ENCODE measurements around the gene SMOC2.
"Not testable (repeated sequence)": the region's sequence is repeated elsewhere in the genome, so short reads cannot be mapped to it uniquely, and the experiment has no call there.

Gene SMOC2

GRCh38 chr6:168573276-168573835 is 132.4 kb downstream of the SMOC2 start:
- not testable (repeated sequence) for DNase-seq (ENCODE audit: low read depth in 2 of 2)

GRCh38 chr6:168574075-168574698 is 133.2 kb downstream of the SMOC2 start:
- DNase-seq (ENCODE audit: low read depth in 2 of 2) = no peak

GRCh38 chr6:168574699-168575195 is 133.8 kb downstream of the SMOC2 start:
- no peak for DNase-seq (ENCODE audit: low read depth in 2 of 2)

- no peak for DNase-seq (ENCODE audit: low read depth in 2 of 2)
These were observed 134.5 kb downstream of the SMOC2 start for GRCh38 chr6:168575346-168576098.

GRCh38 chr6:168576388-168576787 is 135.4 kb downstream of the SMOC2 start:
- no peak for DNase-seq (ENCODE audit: low read depth in 2 of 2)

- no peak for DNase-seq (ENCODE audit: low read depth in 2 of 2)
These were observed 136.5 kb downstream of the SMOC2 start for GRCh38 chr6:168577496-168577895.

- DNase-seq (ENCODE audit: low read depth in 2 of 2) = no peak
These were observed 137.1 kb downstream of the SMOC2 start for GRCh38 chr6:168578036-168578435.

GRCh38 chr6:168581236-168581635 is 140.3 kb downstream of the SMOC2 start:
- no peak for DNase-seq (ENCODE audit: low read depth in 2 of 2)

- DNase-seq (ENCODE audit: low read depth in 2 of 2) = no peak
These were observed 140.7 kb downstream of the SMOC2 start for GRCh38 chr6:168581706-168582105.

GRCh38 chr6:168582571-168582981 is 141.6 kb downstream of the SMOC2 start:
- no peak for DNase-seq (ENCODE audit: low read depth in 2 of 2)

GRCh38 chr6:168583126-168583525 is 142.1 kb downstream of the SMOC2 start:
- no peak for DNase-seq (ENCODE audit: low read depth in 2 of 2)

- no peak for DNase-seq (ENCODE audit: low read depth in 2 of 2)
These were observed 142.8 kb downstream of the SMOC2 start for GRCh38 chr6:168583821-168584220.

- no peak for DNase-seq (ENCODE audit: low read depth in 2 of 2)
These were observed 143.3 kb downstream of the SMOC2 start for GRCh38 chr6:168584249-168584648.

GRCh38 chr6:168584671-168585070 is 143.7 kb downstream of the SMOC2 start:
- no peak for DNase-seq (ENCODE audit: low read depth in 2 of 2)

GRCh38 chr6:168585441-168585840 is 144.5 kb downstream of the SMOC2 start:
- DNase-seq (ENCODE audit: low read depth in 2 of 2) = no peak

- no peak for DNase-seq (ENCODE audit: low read depth in 2 of 2)
These were observed 148.3 kb downstream of the SMOC2 start for GRCh38 chr6:168589275-168589674.

GRCh38 chr6:168590406-168590805 is 149.4 kb downstream of the SMOC2 start:
- DNase-seq (ENCODE audit: low read depth in 2 of 2) = no peak

GRCh38 chr6:168596344-168596743 is 155.4 kb downstream of the SMOC2 start:
- DNase-seq (ENCODE audit: low read depth in 2 of 2) = no peak

- no peak for DNase-seq (ENCODE audit: low read depth in 2 of 2)
These were observed 156.5 kb downstream of the SMOC2 start for GRCh38 chr6:168597471-168597875.

- no peak for DNase-seq (ENCODE audit: low read depth in 2 of 2)
These were observed 157.5 kb downstream of the SMOC2 start for GRCh38 chr6:168598251-168599117.

- DNase-seq (ENCODE audit: low read depth in 2 of 2) = no peak
These were observed 158.1 kb downstream of the SMOC2 start for GRCh38 chr6:168599118-168599494.

GRCh38 chr6:168599769-168600330 is 158.9 kb downstream of the SMOC2 start:
- no peak for DNase-seq (ENCODE audit: low read depth in 2 of 2)
